GM21423 (cell line): ENCODE measurements around the gene KCNQ1.

Source experiments
- ATAC-seq: cut with Tn5 transposase; IDR thresholded peaks from one replicate; pipeline ENCODE4 v1.9.1; 2021; ENCODE audit warnings: mild to moderate bottlenecking, moderate library complexity; ENCODE audit not compliant: unreplicated experiment

The KCNQ1 gene

GRCh38 chr11:2531277-2531986, 86.6 kb downstream of the KCNQ1 start:
- no peak for ATAC-seq

- ATAC-seq: no peak
Measured at GRCh38 chr11:2531987-2532703, 87.3 kb downstream of the KCNQ1 start.

GRCh38 chr11:2532704-2533586, 88.1 kb downstream of the KCNQ1 start:
- peak; percentile 61 for ATAC-seq

- no peak for ATAC-seq
Measured at GRCh38 chr11:2533587-2534133, 88.9 kb downstream of the KCNQ1 start.

- ATAC-seq: no peak
Measured at GRCh38 chr11:2534134-2534956, 89.5 kb downstream of the KCNQ1 start.

- ATAC-seq: no peak
Measured at GRCh38 chr11:2534957-2535672, 90.3 kb downstream of the KCNQ1 start.

GRCh38 chr11:2535673-2536439, 91.0 kb downstream of the KCNQ1 start:
- no peak for ATAC-seq

GRCh38 chr11:2536440-2536989, 91.7 kb downstream of the KCNQ1 start:
- ATAC-seq: no peak

GRCh38 chr11:2537010-2537705, 92.3 kb downstream of the KCNQ1 start:
- no peak for ATAC-seq

- no peak for ATAC-seq
Measured at GRCh38 chr11:2537896-2538724, 93.3 kb downstream of the KCNQ1 start.

- no peak for ATAC-seq
Measured at GRCh38 chr11:2538951-2539350, 94.1 kb downstream of the KCNQ1 start.

GRCh38 chr11:2539371-2540222, 94.8 kb downstream of the KCNQ1 start:
- no peak for ATAC-seq

- ATAC-seq: no peak
Measured at GRCh38 chr11:2540223-2540991, 95.6 kb downstream of the KCNQ1 start.

GRCh38 chr11:2540992-2541680, 96.3 kb downstream of the KCNQ1 start:
- ATAC-seq: no peak

- no peak for ATAC-seq
Measured at GRCh38 chr11:2541881-2542361, 97.1 kb downstream of the KCNQ1 start.
